HEK293 (cell line): Measurements from ENCODE around the gene DCAF5.

Experiments used
- CTCF ChIA-PET: fragments of 350-600 bp; formaldehyde crosslinking; extraction: SDS; loops from one replicate; lab custom pipeline; 2021; ENCODE audit warnings: antibody characterized with exemption; lab: Yijun Ruan, JAX
- POLR2A ChIA-PET: fragments of 300-600 bp; formaldehyde crosslinking; extraction: SDS; loops from one replicate; lab custom pipeline; 2020; ENCODE audit warnings: antibody characterized with exemption, inconsistent platforms; lab: Yijun Ruan, JAX
- H3K27ac ChIP-seq: fragments of 200-500 bp; sonication (Bioruptor generic); 2 replicates; pipeline ENCODE4 v1.5.1; 2014; ENCODE audit warnings: low read depth, low read length, control low read depth, inconsistent platforms; ENCODE audit errors: extremely low read depth
- H3K36me3 ChIP-seq, 2 experiments: fragments of 200-500 bp in 1 of 2; sonication (Bioruptor generic) in 1 of 2; 1 replicate in 1 of 2; 2 replicates in 1 of 2; pipeline ENCODE4 v1.5.1; 2014 to 2017; ENCODE audit warnings: inconsistent platforms in 2 of 2, low read length in 2 of 2; ENCODE audit not compliant: control insufficient read depth in 2 of 2, insufficient read depth in 1 of 2
- H3K4me1 ChIP-seq: fragments of 200-500 bp; sonication (Bioruptor generic); 2 replicates; pipeline ENCODE4 v1.5.1; 2014; ENCODE audit warnings: mild to moderate bottlenecking, low read length, inconsistent platforms; ENCODE audit not compliant: control insufficient read depth, insufficient read depth
- H3K4me3 ChIP-seq: 2 replicates; pipeline ENCODE4 v1.5.1; 2011; ENCODE audit warnings: low read depth, mild to moderate bottlenecking, control low read depth, low read length, moderate library complexity
- H3K9me3 ChIP-seq: fragments of 200-500 bp; sonication (Bioruptor generic); 2 replicates; pipeline ENCODE4 v1.5.1; 2014; ENCODE audit warnings: low read depth, low read length, inconsistent platforms; ENCODE audit not compliant: control insufficient read depth, insufficient read depth
- GFI1B ChIP-seq: fragments of 450-650 bp; formaldehyde crosslinking; IDR thresholded peaks from 2 replicates; pipeline ENCODE4 v1.5.1; 2016; ENCODE audit warnings: missing biosample characterization, missing genetic modification characterization
- MEIS1 ChIP-seq: sonication (generic); formaldehyde crosslinking; IDR thresholded peaks from 2 replicates; pipeline ENCODE4 v1.8.1; 2022; ENCODE audit warnings: missing genetic modification reagents, mild to moderate bottlenecking, borderline replicate concordance
- PRDM1 ChIP-seq: fragments of 450-650 bp; formaldehyde crosslinking; IDR thresholded peaks from 2 replicates; pipeline ENCODE4; 2016; ENCODE audit warnings: missing biosample characterization, missing genetic modification characterization
- RBAK ChIP-seq: fragments of 450-650 bp; formaldehyde crosslinking; IDR thresholded peaks from 2 replicates; pipeline ENCODE4 v1.5.1; 2016; ENCODE audit warnings: missing biosample characterization, missing genetic modification characterization
- SCRT2 ChIP-seq: fragments of 450-650 bp; formaldehyde crosslinking; IDR thresholded peaks from 2 replicates; pipeline ENCODE4 v1.5.1; 2016; ENCODE audit warnings: missing biosample characterization, missing genetic modification characterization
- TRIM28 ChIP-seq: IDR thresholded peaks from 2 replicates; pipeline ENCODE4 v1.6.1; 2011; ENCODE audit warnings: low read length, control low read depth, borderline replicate concordance
- ZBTB48 ChIP-seq: fragments of 450-650 bp; formaldehyde crosslinking; IDR thresholded peaks from 2 replicates; pipeline ENCODE4 v1.5.1; 2016; ENCODE audit warnings: missing biosample characterization, missing genetic modification characterization
- ZNF112 ChIP-seq: fragments of 450-650 bp; formaldehyde crosslinking; IDR thresholded peaks from 2 replicates; pipeline ENCODE4 v1.5.0; 2017; ENCODE audit warnings: missing biosample characterization, missing genetic modification characterization
- ZNF132 ChIP-seq: fragments of 450-650 bp; formaldehyde crosslinking; IDR thresholded peaks from 2 replicates; pipeline ENCODE4 v1.5.1; 2017; ENCODE audit warnings: missing biosample characterization, missing genetic modification characterization, borderline replicate concordance
- ZNF19 ChIP-seq: fragments of 450-650 bp; formaldehyde crosslinking; IDR thresholded peaks from 2 replicates; pipeline ENCODE4; 2016; ENCODE audit warnings: missing biosample characterization, missing genetic modification characterization, low read depth
- ZNF239 ChIP-seq: fragments of 450-650 bp; formaldehyde crosslinking; IDR thresholded peaks from 2 replicates; pipeline ENCODE4 v1.5.1; 2016; ENCODE audit warnings: missing biosample characterization, missing genetic modification characterization
- ZNF311 ChIP-seq: fragments of 450-650 bp; formaldehyde crosslinking; IDR thresholded peaks from 2 replicates; pipeline ENCODE4 v1.5.1; 2017; ENCODE audit warnings: missing biosample characterization, missing genetic modification characterization, borderline replicate concordance
- ZNF335 ChIP-seq: fragments of 450-650 bp; formaldehyde crosslinking; conservative IDR thresholded peaks from 2 replicates; pipeline ENCODE4 v1.5.1; 2016; ENCODE audit warnings: missing biosample characterization, missing genetic modification characterization
- ZNF341 ChIP-seq: fragments of 450-650 bp; formaldehyde crosslinking; IDR thresholded peaks from 2 replicates; pipeline ENCODE4; 2016; ENCODE audit warnings: low read depth, missing biosample characterization, missing genetic modification characterization
- ZNF426 ChIP-seq: fragments of 450-650 bp; formaldehyde crosslinking; IDR thresholded peaks from 2 replicates; pipeline ENCODE4 v1.5.1; 2017; ENCODE audit warnings: missing biosample characterization, missing genetic modification characterization, mild to moderate bottlenecking, inconsistent platforms, moderate library complexity
- ZNF548 ChIP-seq: fragments of 450-650 bp; formaldehyde crosslinking; IDR thresholded peaks from 2 replicates; pipeline ENCODE4 v1.5.1; 2016; ENCODE audit warnings: missing biosample characterization, missing genetic modification characterization
- ZNF571 ChIP-seq: fragments of 450-650 bp; formaldehyde crosslinking; IDR thresholded peaks from 2 replicates; pipeline ENCODE4 v1.5.0; 2017; ENCODE audit warnings: missing biosample characterization, missing genetic modification characterization
- ZNF658 ChIP-seq: fragments of 450-650 bp; formaldehyde crosslinking; IDR thresholded peaks from 2 replicates; pipeline ENCODE4; 2016; ENCODE audit warnings: missing biosample characterization, missing genetic modification characterization
- ZNF76 ChIP-seq: fragments of 450-650 bp; formaldehyde crosslinking; IDR thresholded peaks from 2 replicates; pipeline ENCODE4; 2016; ENCODE audit warnings: low read depth, missing biosample characterization, missing genetic modification characterization, borderline replicate concordance
- ZNF768 ChIP-seq: fragments of 450-650 bp; formaldehyde crosslinking; IDR thresholded peaks from 2 replicates; pipeline ENCODE4 v1.5.1; 2018; ENCODE audit warnings: missing biosample characterization, mild to moderate bottlenecking, missing genetic modification characterization
- ZNF785 ChIP-seq: fragments of 450-650 bp; formaldehyde crosslinking; IDR thresholded peaks from 2 replicates; pipeline ENCODE4 v1.5.1; 2016; ENCODE audit warnings: missing biosample characterization, missing genetic modification characterization
- TF ChIP-seq, protein P1 (sequence below): fragments of 450-650 bp; formaldehyde crosslinking; IDR thresholded peaks from 2 replicates; pipeline ENCODE4 v1.5.1; 2017; ENCODE audit warnings: missing biosample characterization, missing genetic modification characterization
- TF ChIP-seq, protein P2 (sequence below): fragments of 450-650 bp; formaldehyde crosslinking; IDR thresholded peaks from 2 replicates; pipeline ENCODE4 v1.5.1; 2016; ENCODE audit warnings: missing biosample characterization, missing genetic modification characterization
- TF ChIP-seq, protein P3 (sequence below): fragments of 450-650 bp; formaldehyde crosslinking; IDR thresholded peaks from 2 replicates; pipeline ENCODE4 v1.5.1; 2016; ENCODE audit warnings: missing biosample characterization, missing genetic modification characterization

The DCAF5 gene

GRCh38 chr14:69044296-69044695 lies 108.6 kb downstream of the DCAF5 start (continued):
- TF ChIP-seq, protein P1, sequence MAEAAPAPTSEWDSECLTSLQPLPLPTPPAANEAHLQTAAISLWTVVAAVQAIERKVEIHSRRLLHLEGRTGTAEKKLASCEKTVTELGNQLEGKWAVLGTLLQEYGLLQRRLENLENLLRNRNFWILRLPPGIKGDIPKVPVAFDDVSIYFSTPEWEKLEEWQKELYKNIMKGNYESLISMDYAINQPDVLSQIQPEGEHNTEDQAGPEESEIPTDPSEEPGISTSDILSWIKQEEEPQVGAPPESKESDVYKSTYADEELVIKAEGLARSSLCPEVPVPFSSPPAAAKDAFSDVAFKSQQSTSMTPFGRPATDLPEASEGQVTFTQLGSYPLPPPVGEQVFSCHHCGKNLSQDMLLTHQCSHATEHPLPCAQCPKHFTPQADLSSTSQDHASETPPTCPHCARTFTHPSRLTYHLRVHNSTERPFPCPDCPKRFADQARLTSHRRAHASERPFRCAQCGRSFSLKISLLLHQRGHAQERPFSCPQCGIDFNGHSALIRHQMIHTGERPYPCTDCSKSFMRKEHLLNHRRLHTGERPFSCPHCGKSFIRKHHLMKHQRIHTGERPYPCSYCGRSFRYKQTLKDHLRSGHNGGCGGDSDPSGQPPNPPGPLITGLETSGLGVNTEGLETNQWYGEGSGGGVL (tag by site-specific recombination): no peak
- TF ChIP-seq, protein P2, sequence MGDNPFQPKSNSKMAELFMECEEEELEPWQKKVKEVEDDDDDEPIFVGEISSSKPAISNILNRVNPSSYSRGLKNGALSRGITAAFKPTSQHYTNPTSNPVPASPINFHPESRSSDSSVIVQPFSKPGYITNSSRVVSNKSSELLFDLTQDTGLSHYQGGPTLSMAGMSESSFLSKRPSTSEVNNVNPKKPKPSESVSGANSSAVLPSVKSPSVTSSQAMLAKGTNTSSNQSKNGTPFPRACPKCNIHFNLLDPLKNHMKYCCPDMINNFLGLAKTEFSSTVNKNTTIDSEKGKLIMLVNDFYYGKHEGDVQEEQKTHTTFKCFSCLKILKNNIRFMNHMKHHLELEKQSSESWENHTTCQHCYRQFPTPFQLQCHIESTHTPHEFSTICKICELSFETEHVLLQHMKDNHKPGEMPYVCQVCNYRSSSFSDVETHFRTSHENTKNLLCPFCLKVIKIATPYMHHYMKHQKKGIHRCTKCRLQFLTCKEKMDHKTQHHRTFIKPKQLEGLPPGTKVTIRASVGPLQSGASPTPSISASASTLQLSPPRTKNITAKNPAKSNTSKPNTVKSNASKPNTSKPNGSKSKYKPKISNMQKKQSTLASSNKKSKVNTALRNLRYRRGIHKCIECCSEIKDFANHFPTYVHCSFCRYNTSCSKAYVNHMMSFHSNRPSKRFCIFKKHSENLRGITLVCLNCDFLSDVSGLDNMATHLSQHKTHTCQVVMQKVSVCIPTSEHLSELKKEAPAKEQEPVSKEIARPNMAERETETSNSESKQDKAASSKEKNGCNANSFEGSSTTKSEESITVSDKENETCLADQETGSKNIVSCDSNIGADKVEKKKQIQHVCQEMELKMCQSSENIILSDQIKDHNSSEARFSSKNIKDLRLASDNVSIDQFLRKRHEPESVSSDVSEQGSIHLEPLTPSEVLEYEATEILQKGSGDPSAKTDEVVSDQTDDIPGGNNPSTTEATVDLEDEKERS (tag by site-specific recombination): no peak
- TF ChIP-seq, protein P3, sequence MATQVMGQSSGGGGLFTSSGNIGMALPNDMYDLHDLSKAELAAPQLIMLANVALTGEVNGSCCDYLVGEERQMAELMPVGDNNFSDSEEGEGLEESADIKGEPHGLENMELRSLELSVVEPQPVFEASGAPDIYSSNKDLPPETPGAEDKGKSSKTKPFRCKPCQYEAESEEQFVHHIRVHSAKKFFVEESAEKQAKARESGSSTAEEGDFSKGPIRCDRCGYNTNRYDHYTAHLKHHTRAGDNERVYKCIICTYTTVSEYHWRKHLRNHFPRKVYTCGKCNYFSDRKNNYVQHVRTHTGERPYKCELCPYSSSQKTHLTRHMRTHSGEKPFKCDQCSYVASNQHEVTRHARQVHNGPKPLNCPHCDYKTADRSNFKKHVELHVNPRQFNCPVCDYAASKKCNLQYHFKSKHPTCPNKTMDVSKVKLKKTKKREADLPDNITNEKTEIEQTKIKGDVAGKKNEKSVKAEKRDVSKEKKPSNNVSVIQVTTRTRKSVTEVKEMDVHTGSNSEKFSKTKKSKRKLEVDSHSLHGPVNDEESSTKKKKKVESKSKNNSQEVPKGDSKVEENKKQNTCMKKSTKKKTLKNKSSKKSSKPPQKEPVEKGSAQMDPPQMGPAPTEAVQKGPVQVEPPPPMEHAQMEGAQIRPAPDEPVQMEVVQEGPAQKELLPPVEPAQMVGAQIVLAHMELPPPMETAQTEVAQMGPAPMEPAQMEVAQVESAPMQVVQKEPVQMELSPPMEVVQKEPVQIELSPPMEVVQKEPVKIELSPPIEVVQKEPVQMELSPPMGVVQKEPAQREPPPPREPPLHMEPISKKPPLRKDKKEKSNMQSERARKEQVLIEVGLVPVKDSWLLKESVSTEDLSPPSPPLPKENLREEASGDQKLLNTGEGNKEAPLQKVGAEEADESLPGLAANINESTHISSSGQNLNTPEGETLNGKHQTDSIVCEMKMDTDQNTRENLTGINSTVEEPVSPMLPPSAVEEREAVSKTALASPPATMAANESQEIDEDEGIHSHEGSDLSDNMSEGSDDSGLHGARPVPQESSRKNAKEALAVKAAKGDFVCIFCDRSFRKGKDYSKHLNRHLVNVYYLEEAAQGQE (tag by site-specific recombination): no peak

- H3K4me3 ChIP-seq: no peak overlapping the region
- CTCF ChIA-PET: interaction anchor here (0.7 kb wide), 1 partner anchor 42 kb away, joined by 3 read pairs; no protein-coding TSS in a partner anchor
Measured at GRCh38 chr14:69043596-69044260, 109.2 kb downstream of the DCAF5 start.

DNA sequence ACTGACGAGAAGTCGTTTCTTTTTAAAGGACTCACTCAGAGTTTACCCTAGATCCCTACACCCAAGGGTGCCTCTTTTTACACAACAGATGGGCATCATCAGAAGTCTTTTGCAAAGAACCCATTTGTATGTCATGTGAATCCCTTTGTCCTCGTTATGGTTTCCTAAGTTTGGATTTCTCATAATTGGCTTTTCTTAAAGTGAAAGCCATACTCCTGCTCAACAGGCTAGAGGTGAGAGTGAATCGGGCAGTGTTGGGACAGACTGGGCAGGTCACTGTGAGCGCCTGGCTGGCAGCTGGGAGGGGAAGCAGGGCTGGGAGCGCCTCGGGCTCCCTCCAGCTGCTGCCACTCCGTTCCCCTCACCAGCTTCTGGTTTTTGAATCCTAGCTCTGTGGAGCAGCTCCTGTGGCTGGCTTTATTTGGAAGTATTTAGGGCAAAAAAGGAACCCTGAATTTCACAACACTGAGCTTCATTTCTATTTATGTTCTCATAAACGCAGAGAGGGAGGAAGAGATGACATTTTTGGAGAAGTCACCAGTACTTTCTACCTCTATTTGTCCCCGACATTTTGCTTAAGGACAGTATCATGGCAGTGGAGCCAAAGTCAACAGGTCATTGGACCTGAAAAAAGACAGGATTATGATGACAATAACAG lies 110.0 kb downstream of the DCAF5 start:
- TF ChIP-seq, protein P1 (tag by site-specific recombination): no peak
- TF ChIP-seq ZNF785 (tag by site-specific recombination): no peak
- 0 out of 2 replicates have a peak, but pooled peaks have one; percentile 41 for TF ChIP-seq ZNF335 (tag by site-specific recombination)
- no peak for TF ChIP-seq ZNF426 (tag by site-specific recombination)
- peak; percentile 72; the same call in 1 of the 2 replicates for TF ChIP-seq ZBTB48 (tag by site-specific recombination)
- 0 out of 2 replicates have a peak, but pooled peaks have one; percentile 5 for TF ChIP-seq PRDM1
- TF ChIP-seq SCRT2 (tag by site-specific recombination): 0 out of 2 replicates have a peak, but pooled peaks have one; percentile 31
- no peak for TF ChIP-seq ZNF19 (tag by site-specific recombination)
- TF ChIP-seq ZNF548 (tag by site-specific recombination): no peak
- no peak for TF ChIP-seq ZNF658 (tag by site-specific recombination)
- TF ChIP-seq TRIM28: no peak
- TF ChIP-seq, all 188 proteins: peak for 4
- peaks cover 2% of the 10 kb centered on the region; the same call in 1 of the 2 replicates for H3K4me1 ChIP-seq
- CTCF ChIA-PET: interaction anchor here (0.7 kb wide), 1 partner anchor 178 kb away, joined by 3 read pairs; no protein-coding TSS in a partner anchor
- no peak overlapping the region for H3K4me3 ChIP-seq
- no peaks in the 10 kb centered on the region for H3K9me3 ChIP-seq
- H3K36me3 ChIP-seq: no peaks in the 10 kb centered on the region
- no peak overlapping the region for H3K27ac ChIP-seq
- POLR2A ChIA-PET: no interaction called here

More at GRCh38 chr14:69043596-69044260, 109.2 kb downstream of the DCAF5 start:
- H3K9me3 ChIP-seq: no peaks in the 10 kb centered on the region
- H3K36me3 ChIP-seq: no peaks in the 10 kb centered on the region
- peaks cover 2% of the 10 kb centered on the region; the same call in 1 of the 2 replicates for H3K4me1 ChIP-seq
- no peak overlapping the region for H3K27ac ChIP-seq
- POLR2A ChIA-PET: no interaction called here
- TF ChIP-seq ZNF112: no peak
- TF ChIP-seq ZNF311 (tag by site-specific recombination): no peak
- TF ChIP-seq ZNF239: no peak
- no peak for TF ChIP-seq GFI1B (tag by site-specific recombination)
- no peak for TF ChIP-seq ZNF76 (tag by site-specific recombination)
- no peak for TF ChIP-seq RBAK (tag by site-specific recombination)
- no peak for TF ChIP-seq ZNF768
- TF ChIP-seq ZNF341 (tag by site-specific recombination): no peak
- TF ChIP-seq ZNF132 (tag by site-specific recombination): no peak
- no peak for TF ChIP-seq ZNF571
- no peak for TF ChIP-seq MEIS1 (CRISPR knock-in tag)
